Kidney (tissue), 14 donors: ENCODE results near the gene ANO10. TPM values are rescaled to one million over a fixed set of nuclear protein-coding genes. Genes with fewer than 3 reads are reported as not detected.
"Not testable (repeated sequence)": the region's sequence is repeated elsewhere in the genome, so short reads cannot be mapped to it uniquely, and the experiment has no call there.

Experiments
- DNase-seq, 5 donors: peaks; one replicate each; pipeline ENCODE4 v3.0.0-alpha.2; 2013 to 2020
- FAIRE-seq: peaks from 2 replicates; lab custom pipeline; 2012; peaks lifted over from hg19 to GRCh38; lab: Jason Lieb, UNC
- H3K27ac ChIP-seq, 2 donors: one replicate each; pipeline ENCODE4 v1.7.0; 2013; ENCODE audit warnings: low read depth in 2 of 2, low read length in 2 of 2, inconsistent platforms in 1 of 2
- H3K27me3 ChIP-seq: one replicate; pipeline ENCODE4 v1.7.1; 2013; ENCODE audit warnings: low read length, inconsistent platforms; ENCODE audit not compliant: control insufficient read depth, insufficient read depth
- H3K36me3 ChIP-seq, 3 donors: one replicate each; pipeline versions ENCODE4 v1.7.0 to v1.7.1; 2013; ENCODE audit warnings: low read length in 3 of 3, control low read depth in 1 of 3, inconsistent platforms in 1 of 3; ENCODE audit not compliant: insufficient read depth in 3 of 3, control insufficient read depth in 2 of 3
- H3K4me1 ChIP-seq, 3 donors: one replicate each; pipeline versions ENCODE4 v1.7.0 to v1.7.1; 2013; ENCODE audit warnings: low read length in 3 of 3, inconsistent platforms in 1 of 3, low read depth in 1 of 3; ENCODE audit not compliant: control insufficient read depth in 2 of 3, insufficient read depth in 2 of 3
- H3K4me3 ChIP-seq, 3 donors: one replicate each; pipeline versions ENCODE4 v1.7.0 to v1.8.1; 2013; ENCODE audit warnings: low read length in 3 of 3, control low read depth in 1 of 3, inconsistent platforms in 1 of 3
- H3K9ac ChIP-seq, 3 donors: one replicate each; pipeline versions ENCODE4 v1.7.0 to v1.7.1; 2013; ENCODE audit warnings: low read length in 3 of 3, control low read depth in 1 of 3, inconsistent platforms in 1 of 3
- H3K9me3 ChIP-seq, 3 donors: one replicate each; pipeline versions ENCODE4 v1.7.0 to v1.7.1; 2013; ENCODE audit warnings: low read length in 3 of 3, control low read depth in 1 of 3, inconsistent platforms in 1 of 3; ENCODE audit not compliant: control insufficient read depth in 2 of 3, insufficient read depth in 1 of 3
- CTCF ChIP-seq: IDR thresholded peaks from 3 replicates; pipeline ENCODE4 v1.5.1; 2012; ENCODE audit warnings: mild to moderate bottlenecking, moderate library complexity, borderline replicate concordance; ENCODE audit not compliant: insufficient read depth; ENCODE audit errors: extremely low read depth
- intact Hi-C: fragments of 100-400 bp; cut with DNase I; formaldehyde crosslinking; loops from one replicate; pipeline ENCODE4 v1.11.1; 2022
- polyA plus RNA-seq: library from polyadenylated mRNA; stranded (reverse); fragments of 350-450 nt; fragmentation: Illumina TruSeq; extraction: RNeasy Lipid Tissue Mini Kit (QIAGEN cat#74804); gene quantifications from one replicate; pipeline ENCODE4 v1.2.3, GENCODE V29; 2014; ENCODE audit warnings: low read depth, low replicate concordance; ENCODE audit not compliant: insufficient read depth
- total RNA-seq: library from RNA; stranded (reverse); fragmentation: NEBNext Ultra II Directional; extraction: Animal tissue kit (Norgen Biotek cat#: 25700); gene quantifications from one replicate; pipeline ENCODE4 v1.2.1, GENCODE V29; 2021
- donor health status: control.
- donor health status: control.
- donor health status: control.
- donor health status: control.
- donor health status: control.
- donor health status: DM: yes; HTN: yes; CAD: no.
- donor health status: Normal renal cell carcinoma (clear cell type).

ANO10 gene
- total and polyA plus RNA-seq, 2 donors from 2014 or later = 45.7 to 48.2 TPM

- DNase-seq (no peak), FAIRE-seq (no peak)
- Histone ChIP-seq H3K36me3 (no peaks in the 10 kb centered on the region), H3K9me3 (no peaks in the 10 kb centered on the region), H3K4me3 (no peak overlapping the region), H3K9ac (no peak overlapping the region), H3K27me3 (no peaks in the 10 kb centered on the region), H3K4me1 (no peaks in the 10 kb centered on the region), H3K27ac (no peak overlapping the region)
- intact Hi-C loops = no loop called here
- TF ChIP-seq CTCF = no peak
Observed at GRCh38 chr3:43473737-43474136, 148.1 kb downstream of the ANO10 start.

GRCh38 chr3:43473244-43473643, 148.6 kb downstream of the ANO10 start:
- Histone ChIP-seq H3K27me3 (no peaks in the 10 kb centered on the region), H3K36me3 (no peaks in the 10 kb centered on the region), H3K27ac (no peak overlapping the region), H3K9ac (no peak overlapping the region), H3K4me1 (no peaks in the 10 kb centered on the region), H3K4me3 (no peak overlapping the region), H3K9me3 (no peaks in the 10 kb centered on the region)
- FAIRE-seq (no peak), DNase-seq (no peak)
- intact Hi-C loops = no loop called here
- no peak for TF ChIP-seq CTCF

- Histone ChIP-seq H3K9ac (no peak overlapping the region), H3K36me3 (no peaks in the 10 kb centered on the region), H3K9me3 (no peaks in the 10 kb centered on the region), H3K27ac (no peak overlapping the region), H3K27me3 (no peaks in the 10 kb centered on the region), H3K4me1 (no peaks in the 10 kb centered on the region), H3K4me3 (no peak overlapping the region)
- intact Hi-C loops = no loop called here
- no peak for DNase-seq
- no peak for FAIRE-seq
- TF ChIP-seq CTCF = no peak
Observed at GRCh38 chr3:43468133-43468532, 153.7 kb downstream of the ANO10 start.

GRCh38 chr3:43465109-43465508, 156.7 kb downstream of the ANO10 start:
- no peak for FAIRE-seq
- intact Hi-C loops = no loop called here

GRCh38 chr3:43462566-43462965, 159.2 kb downstream of the ANO10 start:
- H3K27ac ChIP-seq, intact Hi-C loops, H3K27me3 ChIP-seq, FAIRE-seq, H3K4me3 ChIP-seq, DNase-seq, H3K9me3 ChIP-seq, H3K4me1 ChIP-seq, H3K36me3 ChIP-seq, H3K9ac ChIP-seq: not testable (repeated sequence)

More at GRCh38 chr3:43465109-43465508, 156.7 kb downstream of the ANO10 start:
- no peak overlapping the region for H3K4me3 ChIP-seq
- H3K36me3 ChIP-seq = no peaks in the 10 kb centered on the region
- H3K9ac ChIP-seq = no peak overlapping the region
- H3K27ac ChIP-seq = no peak overlapping the region
- H3K27me3 ChIP-seq = no peaks in the 10 kb centered on the region
- TF ChIP-seq CTCF = no peak
- H3K9me3 ChIP-seq = no peaks in the 10 kb centered on the region
- DNase-seq = no peak
- no peaks in the 10 kb centered on the region for H3K4me1 ChIP-seq
